ENCODE data around the gene PKD1.

The PKD1 gene

GRCh38 chr16:2078096-2078495 lies 57.6 kb downstream of the PKD1 start:
- Histone ChIP-seq H3K27me3 (ENCODE audit: insufficient read depth, low read length) (no peaks in the 10 kb centered on the region), H3K27ac (ENCODE audit: low read depth, low read length) (no peak overlapping the region), H3K4me3 (ENCODE audit: low read depth, low read length) (no peak overlapping the region), H3K36me3 (ENCODE audit: insufficient read depth, low read length) (no peaks in the 10 kb centered on the region; the same call in 1 of the 2 replicates), H2AFZ (ENCODE audit: low read length, unreplicated experiment) (no peak overlapping the region), H3K79me2 (ENCODE audit: control insufficient read depth, insufficient read depth, low read length, unreplicated experiment) (no peaks in the 10 kb centered on the region), H3K4me1 (ENCODE audit: control insufficient read depth, insufficient read depth, low read length, unreplicated experiment) (no peaks in the 10 kb centered on the region)

GRCh38 chr16:2077696-2078095 lies 58.0 kb downstream of the PKD1 start:
- no peaks in the 10 kb centered on the region; the same call in 1 of the 2 replicates for H3K36me3 ChIP-seq (ENCODE audit: insufficient read depth, low read length)
- no peak overlapping the region for H2AFZ ChIP-seq (ENCODE audit: low read length, unreplicated experiment)
- no peaks in the 10 kb centered on the region for H3K27me3 ChIP-seq (ENCODE audit: insufficient read depth, low read length)
- no peak overlapping the region for H3K27ac ChIP-seq (ENCODE audit: low read depth, low read length)
- no peaks in the 10 kb centered on the region for H3K79me2 ChIP-seq (ENCODE audit: control insufficient read depth, insufficient read depth, low read length, unreplicated experiment)
- H3K4me3 ChIP-seq (ENCODE audit: low read depth, low read length) = no peak overlapping the region
- no peaks in the 10 kb centered on the region for H3K4me1 ChIP-seq (ENCODE audit: control insufficient read depth, insufficient read depth, low read length, unreplicated experiment)

- no peaks in the 10 kb centered on the region for H3K79me2 ChIP-seq (ENCODE audit: control insufficient read depth, insufficient read depth, low read length, unreplicated experiment)
- no peaks in the 10 kb centered on the region for H3K4me1 ChIP-seq (ENCODE audit: control insufficient read depth, insufficient read depth, low read length, unreplicated experiment)
- H3K27ac ChIP-seq (ENCODE audit: low read depth, low read length) = no peak overlapping the region
- H2AFZ ChIP-seq (ENCODE audit: low read length, unreplicated experiment) = no peak overlapping the region
- H3K36me3 ChIP-seq (ENCODE audit: insufficient read depth, low read length) = no peaks in the 10 kb centered on the region; the same call in 1 of the 2 replicates
- H3K4me3 ChIP-seq (ENCODE audit: low read depth, low read length) = no peak overlapping the region
- no peaks in the 10 kb centered on the region for H3K27me3 ChIP-seq (ENCODE audit: insufficient read depth, low read length)
These were observed 58.7 kb downstream of the PKD1 start for GRCh38 chr16:2077016-2077415.

DNA sequence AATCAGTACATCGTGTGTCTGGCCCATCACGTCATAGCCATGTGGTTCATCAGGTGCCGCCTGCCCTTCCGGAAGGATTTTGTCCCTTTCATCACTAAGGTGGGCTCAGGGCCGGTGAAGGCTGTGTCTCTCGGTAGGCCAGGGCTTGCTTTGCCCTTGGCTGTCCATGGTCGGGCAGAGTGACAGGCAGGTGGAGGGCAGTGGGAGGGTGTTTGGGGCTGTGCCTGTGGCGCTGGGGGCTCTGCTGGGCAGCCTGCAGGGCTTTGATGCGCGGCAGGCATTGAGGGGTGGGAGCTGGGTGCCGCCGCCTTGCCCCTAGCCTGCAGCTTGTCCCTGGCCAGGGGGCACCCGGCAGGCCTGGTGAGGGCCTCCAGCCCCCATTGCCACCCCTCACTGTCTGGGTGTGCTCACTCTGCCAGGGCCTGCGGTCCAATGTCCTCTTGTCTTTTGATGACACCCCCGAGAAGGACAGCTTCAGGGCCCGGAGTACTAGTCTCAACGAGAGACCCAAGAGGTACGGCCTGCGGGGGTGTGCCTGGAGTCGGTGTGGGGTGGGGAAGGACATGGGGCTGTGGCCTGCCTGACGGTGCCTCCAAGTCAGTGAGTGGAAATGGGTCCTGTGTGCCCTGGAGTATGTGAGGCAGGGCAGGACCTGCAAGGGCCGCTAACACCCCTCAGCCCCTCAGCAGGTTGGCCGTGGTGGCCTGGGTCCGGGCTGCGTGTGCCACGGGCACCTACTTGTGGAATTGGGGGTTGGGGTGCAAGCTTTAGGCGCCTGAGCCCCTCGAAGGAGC lies 59.4 kb downstream of the PKD1 start:
- Histone ChIP-seq H3K36me3 (ENCODE audit: insufficient read depth, low read length) (no peaks in the 10 kb centered on the region; the same call in 1 of the 2 replicates), H3K4me3 (ENCODE audit: low read depth, low read length) (no peak overlapping the region), H3K4me1 (ENCODE audit: control insufficient read depth, insufficient read depth, low read length, unreplicated experiment) (no peaks in the 10 kb centered on the region), H3K27ac (ENCODE audit: low read depth, low read length) (no peak overlapping the region), H2AFZ (ENCODE audit: low read length, unreplicated experiment) (no peak overlapping the region), H3K27me3 (ENCODE audit: insufficient read depth, low read length) (no peaks in the 10 kb centered on the region), H3K79me2 (ENCODE audit: control insufficient read depth, insufficient read depth, low read length, unreplicated experiment) (no peaks in the 10 kb centered on the region)

GRCh38 chr16:2075631-2076030 lies 60.1 kb downstream of the PKD1 start:
- Histone ChIP-seq H3K4me3 (ENCODE audit: low read depth, low read length) (no peak overlapping the region), H3K27me3 (ENCODE audit: insufficient read depth, low read length) (no peaks in the 10 kb centered on the region), H3K27ac (ENCODE audit: low read depth, low read length) (no peak overlapping the region), H3K79me2 (ENCODE audit: control insufficient read depth, insufficient read depth, low read length, unreplicated experiment) (no peaks in the 10 kb centered on the region), H3K36me3 (ENCODE audit: insufficient read depth, low read length) (no peaks in the 10 kb centered on the region; the same call in 1 of the 2 replicates), H3K4me1 (ENCODE audit: control insufficient read depth, insufficient read depth, low read length, unreplicated experiment) (no peaks in the 10 kb centered on the region), H2AFZ (ENCODE audit: low read length, unreplicated experiment) (no peak overlapping the region)

GRCh38 chr16:2074071-2074470 lies 61.6 kb downstream of the PKD1 start:
- Histone ChIP-seq H3K4me1 (ENCODE audit: control insufficient read depth, insufficient read depth, low read length, unreplicated experiment) (no peaks in the 10 kb centered on the region), H2AFZ (ENCODE audit: low read length, unreplicated experiment) (no peak overlapping the region), H3K27ac (ENCODE audit: low read depth, low read length) (no peak overlapping the region), H3K79me2 (ENCODE audit: control insufficient read depth, insufficient read depth, low read length, unreplicated experiment) (no peaks in the 10 kb centered on the region), H3K36me3 (ENCODE audit: insufficient read depth, low read length) (no peaks in the 10 kb centered on the region; the same call in 1 of the 2 replicates), H3K4me3 (ENCODE audit: low read depth, low read length) (no peak overlapping the region), H3K27me3 (ENCODE audit: insufficient read depth, low read length) (no peaks in the 10 kb centered on the region)

GRCh38 chr16:2072926-2073325 lies 62.8 kb downstream of the PKD1 start:
- no peaks in the 10 kb centered on the region for H3K4me1 ChIP-seq (ENCODE audit: control insufficient read depth, insufficient read depth, low read length, unreplicated experiment)
- no peak overlapping the region for H3K27ac ChIP-seq (ENCODE audit: low read depth, low read length)
- H2AFZ ChIP-seq (ENCODE audit: low read length, unreplicated experiment) = no peak overlapping the region
- H3K27me3 ChIP-seq (ENCODE audit: insufficient read depth, low read length) = no peaks in the 10 kb centered on the region
- no peak overlapping the region for H3K4me3 ChIP-seq (ENCODE audit: low read depth, low read length)
- H3K36me3 ChIP-seq (ENCODE audit: insufficient read depth, low read length) = no peaks in the 10 kb centered on the region; the same call in 1 of the 2 replicates
- H3K79me2 ChIP-seq (ENCODE audit: control insufficient read depth, insufficient read depth, low read length, unreplicated experiment) = no peaks in the 10 kb centered on the region

DNA sequence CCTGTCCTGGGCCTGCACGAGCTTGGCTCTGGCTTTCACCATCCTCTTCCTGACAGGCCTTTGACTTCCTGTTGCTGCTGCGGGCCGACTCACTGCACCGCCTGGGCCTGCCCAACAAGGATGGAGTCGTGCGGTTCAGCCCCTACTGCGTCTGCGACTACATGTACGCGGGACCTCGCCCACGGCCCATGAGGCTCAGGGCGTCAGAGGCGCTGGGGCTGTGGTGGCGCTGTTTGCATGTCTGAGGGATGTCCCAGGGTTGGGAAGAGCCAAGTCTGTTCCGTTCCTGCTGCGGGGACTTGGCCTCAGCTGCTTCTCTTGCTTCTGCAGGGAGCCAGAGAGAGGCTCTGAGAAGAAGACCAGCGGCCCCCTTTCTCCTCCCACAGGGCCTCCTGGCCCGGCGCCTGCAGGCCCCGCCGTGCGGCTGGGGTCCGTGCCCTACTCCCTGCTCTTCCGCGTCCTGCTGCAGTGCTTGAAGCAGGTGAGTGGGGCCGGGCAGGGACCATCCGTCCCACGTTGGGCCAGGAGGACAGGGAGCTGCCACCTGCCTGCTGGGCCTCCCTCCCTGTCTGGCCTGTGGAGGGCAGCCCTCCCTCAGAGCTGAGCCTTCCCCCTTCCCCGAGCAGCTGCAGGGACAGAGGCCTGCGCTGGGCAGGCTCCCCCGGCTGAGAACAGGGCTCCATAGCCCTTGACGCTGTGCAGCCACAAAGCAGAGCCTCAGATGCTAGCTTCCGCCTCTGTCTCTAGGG lies 64.1 kb downstream of the PKD1 start:
- Histone ChIP-seq H3K27me3 (ENCODE audit: insufficient read depth, low read length) (no peaks in the 10 kb centered on the region), H2AFZ (ENCODE audit: low read length, unreplicated experiment) (no peak overlapping the region), H3K36me3 (ENCODE audit: insufficient read depth, low read length) (no peaks in the 10 kb centered on the region; the same call in 1 of the 2 replicates), H3K79me2 (ENCODE audit: control insufficient read depth, insufficient read depth, low read length, unreplicated experiment) (no peaks in the 10 kb centered on the region), H3K27ac (ENCODE audit: low read depth, low read length) (no peak overlapping the region), H3K4me1 (ENCODE audit: control insufficient read depth, insufficient read depth, low read length, unreplicated experiment) (no peaks in the 10 kb centered on the region), H3K4me3 (ENCODE audit: low read depth, low read length) (no peak overlapping the region)

- Histone ChIP-seq H3K4me3 (ENCODE audit: low read depth, low read length) (no peak overlapping the region), H2AFZ (ENCODE audit: low read length, unreplicated experiment) (no peak overlapping the region), H3K27ac (ENCODE audit: low read depth, low read length) (no peak overlapping the region), H3K36me3 (ENCODE audit: insufficient read depth, low read length) (peaks cover 5% of the 10 kb centered on the region), H3K4me1 (ENCODE audit: control insufficient read depth, insufficient read depth, low read length, unreplicated experiment) (no peaks in the 10 kb centered on the region), H3K27me3 (ENCODE audit: insufficient read depth, low read length) (no peaks in the 10 kb centered on the region), H3K79me2 (ENCODE audit: control insufficient read depth, insufficient read depth, low read length, unreplicated experiment) (no peaks in the 10 kb centered on the region)
These were observed 64.9 kb downstream of the PKD1 start for GRCh38 chr16:2070576-2071453.

GRCh38 chr16:2066139-2066538 lies 69.6 kb downstream of the PKD1 start:
- Histone ChIP-seq H3K27ac (ENCODE audit: low read depth, low read length) (no peak overlapping the region), H3K79me2 (ENCODE audit: control insufficient read depth, insufficient read depth, low read length, unreplicated experiment) (no peaks in the 10 kb centered on the region), H3K27me3 (ENCODE audit: insufficient read depth, low read length) (no peaks in the 10 kb centered on the region), H3K4me1 (ENCODE audit: control insufficient read depth, insufficient read depth, low read length, unreplicated experiment) (no peaks in the 10 kb centered on the region), H3K4me3 (ENCODE audit: low read depth, low read length) (no peak overlapping the region), H2AFZ (ENCODE audit: low read length, unreplicated experiment) (no peak overlapping the region), H3K36me3 (ENCODE audit: insufficient read depth, low read length) (peaks cover 8% of the 10 kb centered on the region; the same call in 1 of the 2 replicates)
